NCI-H2196 (cell line): ENCODE measurements around the gene HAUS1.
"Not testable (repeated sequence)": the region's sequence is repeated elsewhere in the genome, so short reads cannot be mapped to it uniquely, and the experiment has no call there.

ENCODE experiments used
- DNase-seq: peaks from one replicate; lab custom pipeline; 2025; ENCODE audit not compliant: unreplicated experiment; lab: John Stamatoyannopoulos, UW

The HAUS1 gene

GRCh38 chr18:46155641-46156051 lies 51.5 kb downstream of the HAUS1 start:
- no peak for DNase-seq

DNA sequence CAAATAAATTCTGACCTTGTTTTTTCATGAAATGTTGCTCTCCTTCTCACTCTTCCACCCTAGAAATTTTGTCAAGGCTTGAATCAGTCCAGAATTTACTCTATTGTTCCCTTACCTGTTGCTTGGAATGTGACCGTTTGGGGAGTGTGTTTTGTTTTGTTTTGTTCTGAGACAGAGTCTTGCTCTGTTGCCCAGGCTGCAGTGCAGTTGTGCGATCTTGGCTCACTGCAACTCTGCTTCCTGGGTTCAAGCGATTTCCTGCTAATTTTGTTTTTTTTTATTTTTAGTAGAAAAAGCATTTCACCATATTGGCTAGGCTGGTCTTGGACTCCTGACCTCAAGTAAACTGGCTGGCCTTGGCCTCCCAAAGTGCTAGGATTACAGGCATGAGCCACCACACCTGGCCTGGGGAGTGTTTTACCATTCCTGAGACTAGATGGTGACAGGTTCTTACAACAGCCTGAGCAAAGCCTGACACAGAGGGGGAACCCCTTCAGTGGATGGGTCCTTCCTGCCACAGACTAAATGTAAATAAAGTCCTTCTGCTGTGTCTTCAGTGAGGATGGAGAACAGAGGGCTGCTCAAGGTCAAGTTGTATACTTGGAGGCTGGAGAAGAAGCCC lies 52.0 kb downstream of the HAUS1 start:
- DNase-seq, result no peak

DNA sequence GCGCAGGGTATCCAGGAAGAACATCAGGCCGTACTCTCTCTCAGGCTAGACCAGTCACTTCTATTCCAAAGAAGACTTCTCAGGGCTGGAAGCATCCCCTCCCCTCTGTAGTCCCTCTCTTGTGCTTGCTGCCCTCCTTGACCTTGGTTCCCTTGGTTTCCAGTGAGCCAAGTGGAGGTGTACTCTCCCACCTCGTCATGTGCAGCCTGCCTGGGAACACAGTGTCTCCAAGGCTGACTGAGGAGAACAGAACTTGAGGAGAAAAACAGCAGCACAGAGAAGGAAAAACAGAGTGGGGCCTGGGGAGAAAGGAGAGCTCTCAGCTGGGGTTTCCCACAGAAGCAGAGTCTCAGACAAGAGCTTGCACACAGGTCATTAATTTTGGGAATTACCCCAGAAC lies 52.7 kb downstream of the HAUS1 start:
- no peak for DNase-seq

DNA sequence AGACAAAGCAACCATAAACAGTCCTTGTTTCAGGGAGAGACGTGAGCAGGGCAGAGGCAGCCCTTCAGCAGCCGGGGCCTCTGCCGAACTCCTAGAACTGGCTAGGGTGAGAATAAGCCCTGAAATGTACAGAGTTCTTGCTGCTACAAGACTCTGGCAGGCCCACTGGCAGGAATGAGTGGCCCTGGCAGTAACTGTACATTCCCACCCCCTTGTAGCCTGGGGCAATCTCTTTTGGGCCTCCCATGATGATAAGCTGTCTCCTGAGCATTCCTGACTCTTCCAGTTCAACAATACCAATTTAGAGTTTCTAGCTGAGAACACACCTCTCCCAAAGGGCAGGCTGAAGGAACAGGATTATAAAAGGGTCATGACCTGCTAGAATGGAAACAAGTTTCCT lies 54.3 kb downstream of the HAUS1 start:
- DNase-seq, result no peak

DNA sequence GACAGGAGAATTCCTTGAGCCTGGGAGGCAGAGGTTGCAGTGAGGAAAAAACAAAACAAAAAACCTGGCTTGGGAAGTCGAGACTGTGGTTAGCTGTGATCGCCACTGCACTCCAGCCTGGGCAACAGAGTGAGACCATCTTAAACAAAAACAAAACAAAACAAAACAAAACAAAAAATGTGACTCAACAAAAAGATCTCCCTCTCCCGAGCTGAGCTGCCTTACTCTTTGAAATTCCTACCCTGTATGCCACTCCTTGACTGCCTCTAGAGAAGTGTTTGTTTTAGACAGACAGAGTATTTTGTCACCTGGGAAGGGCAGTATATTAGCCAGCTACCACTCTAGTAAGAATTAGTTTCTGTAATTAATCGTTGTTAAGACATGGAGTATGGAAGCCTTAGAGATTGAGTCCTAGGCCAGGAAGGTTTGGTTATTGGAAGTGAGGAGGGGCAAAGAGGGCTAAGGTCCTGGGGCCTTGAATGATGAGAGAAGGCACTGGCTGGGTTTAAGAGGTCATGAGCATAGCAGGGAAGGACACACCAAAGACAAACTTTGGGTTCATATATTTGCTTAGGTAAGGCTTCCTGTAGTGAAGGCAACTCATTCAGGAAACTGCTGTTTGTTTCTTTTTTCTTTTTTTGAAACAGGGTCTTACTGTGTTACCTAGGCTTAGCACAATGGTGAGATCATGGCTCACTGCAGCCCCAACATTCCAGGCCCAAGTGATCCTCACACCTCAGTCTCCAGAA lies 56.0 kb downstream of the HAUS1 start:
- DNase-seq, result no peak

DNA sequence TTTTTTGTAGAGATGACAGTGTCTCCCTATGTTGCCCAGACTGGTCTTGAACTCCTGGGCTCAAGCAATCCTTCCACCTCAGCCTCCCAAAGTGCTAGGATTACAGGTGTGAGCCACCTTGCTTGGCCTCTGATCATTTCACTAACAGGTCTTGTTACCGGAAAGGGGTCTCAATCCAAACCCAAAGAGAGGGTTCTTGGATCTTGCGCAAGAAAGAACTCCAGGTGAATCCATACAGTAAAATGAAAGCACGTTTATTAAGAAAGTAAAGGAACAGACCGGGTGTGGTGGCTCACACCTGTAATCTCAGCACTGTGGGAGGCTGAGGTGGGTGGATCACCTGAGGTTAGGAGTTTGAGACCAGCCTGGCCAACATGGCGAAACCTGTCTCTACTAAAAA lies 56.7 kb downstream of the HAUS1 start:
- DNase-seq, result not testable (repeated sequence)

DNA sequence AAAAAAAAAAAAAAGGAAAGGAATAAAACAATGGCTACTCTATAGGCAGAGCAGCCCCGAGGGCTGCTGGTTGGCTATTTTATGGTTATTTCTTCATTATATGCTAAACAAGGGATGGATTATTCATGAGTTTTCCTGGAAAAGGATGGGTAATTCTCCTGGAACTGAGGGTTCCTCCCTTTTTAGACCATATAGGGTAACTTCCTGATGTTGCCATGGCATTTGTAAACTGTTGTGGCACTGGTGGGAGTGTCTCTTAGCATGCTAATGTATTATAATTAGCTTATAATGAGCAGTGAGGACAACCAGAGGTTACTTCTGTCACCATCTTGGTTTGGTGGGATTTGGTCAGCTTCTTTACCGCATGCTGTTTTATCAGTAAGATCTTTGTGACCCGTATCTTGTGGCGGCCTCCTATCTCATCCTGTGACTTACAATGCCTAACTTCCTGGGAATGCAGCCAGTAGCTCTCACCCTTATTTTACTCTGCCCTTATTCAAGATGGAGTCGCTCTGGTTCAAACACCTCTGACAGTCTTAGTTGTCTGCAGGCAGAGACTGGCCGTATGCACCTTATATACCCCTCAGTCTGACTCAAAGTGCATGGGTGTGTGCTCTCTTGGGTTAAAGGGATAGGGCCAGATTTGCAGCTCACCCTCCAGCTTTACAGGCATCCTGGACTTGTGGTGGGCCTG lies 57.7 kb downstream of the HAUS1 start:
- DNase-seq, result no peak

DNA sequence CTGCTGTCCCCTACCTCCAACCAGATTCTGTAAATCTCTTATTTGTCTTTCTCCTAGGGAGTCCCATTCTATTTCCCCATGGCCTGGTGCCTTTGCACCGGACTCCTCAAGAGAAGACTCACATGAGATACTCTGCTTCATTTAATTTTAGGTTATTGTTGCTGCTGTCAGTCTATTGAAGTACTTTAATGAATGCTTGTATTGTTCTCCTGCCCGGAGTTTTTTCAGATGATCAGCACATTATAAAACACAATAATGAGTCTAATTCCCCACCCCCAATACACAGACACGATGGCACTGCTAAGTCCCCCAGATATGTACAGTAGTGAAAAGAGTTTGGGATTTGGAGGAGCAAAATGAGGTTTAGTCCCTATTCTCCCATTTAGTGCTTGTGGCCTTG lies 58.9 kb downstream of the HAUS1 start:
- DNase-seq, result no peak

DNA sequence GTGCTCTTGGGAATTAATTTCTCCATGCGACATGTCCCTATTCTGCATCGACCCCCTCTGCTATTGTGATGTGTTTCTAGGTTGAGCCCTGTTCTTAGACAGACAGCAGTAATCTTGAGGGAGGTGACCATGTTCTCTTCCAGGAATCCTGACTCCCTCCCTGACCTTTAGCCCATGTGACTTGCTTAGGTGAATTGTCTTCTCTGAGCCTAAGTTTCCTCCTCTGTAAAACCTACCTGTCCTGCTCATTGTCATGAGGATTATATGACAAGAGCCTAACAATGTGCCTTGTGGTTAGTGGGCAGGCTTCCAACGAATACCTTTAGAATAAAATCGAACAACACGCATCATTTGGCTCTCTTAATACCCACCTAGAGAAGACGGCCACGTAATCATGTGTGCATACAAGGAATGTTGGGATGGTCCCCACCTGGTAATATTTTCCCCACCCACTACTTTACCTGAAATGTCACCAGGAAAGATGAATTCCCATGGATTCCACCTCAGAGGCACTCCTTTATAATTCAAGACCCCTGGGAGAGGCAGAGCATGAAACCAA lies 59.8 kb downstream of the HAUS1 start:
- DNase-seq, result no peak

DNA sequence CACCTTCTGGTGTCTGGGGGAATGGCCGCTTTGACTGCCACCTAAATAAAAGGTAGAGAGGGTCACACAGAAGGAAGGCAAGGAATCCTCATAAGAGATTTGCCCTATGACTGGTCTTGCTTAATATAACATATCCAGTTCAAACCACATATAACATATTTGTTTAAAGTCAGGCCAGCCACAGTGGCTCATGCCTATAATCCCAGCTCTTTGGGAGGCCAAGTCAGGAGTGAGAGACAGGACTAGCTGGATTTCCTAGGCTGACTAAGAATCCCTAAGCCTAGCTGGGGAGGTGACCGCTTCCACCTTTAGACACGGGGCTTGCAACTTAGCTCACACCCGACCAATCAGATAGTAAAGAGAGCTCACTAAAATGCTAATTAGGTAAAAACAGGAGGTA lies 60.3 kb downstream of the HAUS1 start:
- DNase-seq, result not testable (repeated sequence)

DNA sequence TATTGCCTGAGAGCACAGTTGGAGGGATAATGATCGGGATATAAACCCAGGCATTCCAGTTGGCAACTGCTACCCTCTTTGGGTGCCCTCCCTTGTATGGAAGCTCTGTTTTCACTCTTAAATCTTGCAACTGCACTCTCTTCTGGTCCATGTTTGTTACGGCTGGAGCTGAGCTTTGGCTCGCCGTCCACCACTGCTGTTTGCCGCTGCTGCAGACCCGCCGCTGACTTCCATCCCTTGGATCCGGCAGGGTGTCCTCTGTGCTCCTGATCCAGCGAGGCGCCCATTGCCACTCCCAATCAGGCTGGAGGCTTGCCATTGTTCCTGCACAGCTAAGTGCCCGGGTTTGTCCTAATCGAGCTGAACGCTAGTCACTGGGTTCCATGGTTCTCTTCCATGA lies 60.7 kb downstream of the HAUS1 start:
- no peak for DNase-seq

- DNase-seq, result no peak
Observed at GRCh38 chr18:46166261-46166970, 62.2 kb downstream of the HAUS1 start.

GRCh38 chr18:46167971-46168370 lies 63.8 kb downstream of the HAUS1 start:
- no peak for DNase-seq

DNA sequence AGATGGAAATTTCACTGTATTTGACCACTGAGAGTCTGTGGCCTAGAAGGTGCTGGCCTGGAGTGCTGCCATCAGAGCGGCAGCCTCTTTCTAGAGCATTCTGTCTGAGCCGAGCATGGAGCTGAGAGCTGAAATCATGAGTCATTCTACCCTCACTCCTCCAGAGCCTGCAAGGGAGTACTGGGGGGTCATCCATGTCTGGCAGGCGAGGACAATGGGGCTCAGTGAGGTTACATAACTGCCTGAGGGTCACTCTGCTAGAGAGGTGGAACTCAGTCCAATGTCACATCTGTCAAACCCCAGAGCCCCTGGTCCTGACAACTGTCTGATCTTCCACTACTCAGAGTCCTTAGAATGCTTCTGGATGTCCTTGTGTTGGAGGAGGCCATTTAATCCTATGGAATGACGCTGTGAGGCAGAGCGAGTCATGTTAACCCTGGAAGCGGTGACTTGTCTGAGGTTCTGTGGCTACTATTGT lies 65.3 kb downstream of the HAUS1 start:
- no peak for DNase-seq

DNA sequence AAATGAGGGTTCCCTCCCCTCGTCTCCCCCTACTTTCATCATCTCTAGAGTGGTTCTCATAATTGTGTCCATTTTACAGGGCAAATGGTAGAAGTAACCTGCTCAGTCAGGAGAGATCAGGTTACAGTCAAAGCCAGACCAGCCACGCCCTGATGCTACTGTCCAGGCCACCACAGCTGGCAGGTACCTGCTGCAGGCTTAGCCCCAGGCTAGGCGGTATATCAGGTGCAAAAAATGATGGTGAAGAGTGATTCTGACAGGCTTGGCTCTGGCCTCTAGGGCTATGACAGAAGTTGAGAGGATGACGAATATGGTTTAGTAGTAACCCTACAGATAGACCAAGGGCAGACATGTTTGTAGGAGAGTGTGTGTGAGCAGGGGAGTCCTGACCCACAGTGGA lies 67.1 kb downstream of the HAUS1 start:
- no peak for DNase-seq

DNA sequence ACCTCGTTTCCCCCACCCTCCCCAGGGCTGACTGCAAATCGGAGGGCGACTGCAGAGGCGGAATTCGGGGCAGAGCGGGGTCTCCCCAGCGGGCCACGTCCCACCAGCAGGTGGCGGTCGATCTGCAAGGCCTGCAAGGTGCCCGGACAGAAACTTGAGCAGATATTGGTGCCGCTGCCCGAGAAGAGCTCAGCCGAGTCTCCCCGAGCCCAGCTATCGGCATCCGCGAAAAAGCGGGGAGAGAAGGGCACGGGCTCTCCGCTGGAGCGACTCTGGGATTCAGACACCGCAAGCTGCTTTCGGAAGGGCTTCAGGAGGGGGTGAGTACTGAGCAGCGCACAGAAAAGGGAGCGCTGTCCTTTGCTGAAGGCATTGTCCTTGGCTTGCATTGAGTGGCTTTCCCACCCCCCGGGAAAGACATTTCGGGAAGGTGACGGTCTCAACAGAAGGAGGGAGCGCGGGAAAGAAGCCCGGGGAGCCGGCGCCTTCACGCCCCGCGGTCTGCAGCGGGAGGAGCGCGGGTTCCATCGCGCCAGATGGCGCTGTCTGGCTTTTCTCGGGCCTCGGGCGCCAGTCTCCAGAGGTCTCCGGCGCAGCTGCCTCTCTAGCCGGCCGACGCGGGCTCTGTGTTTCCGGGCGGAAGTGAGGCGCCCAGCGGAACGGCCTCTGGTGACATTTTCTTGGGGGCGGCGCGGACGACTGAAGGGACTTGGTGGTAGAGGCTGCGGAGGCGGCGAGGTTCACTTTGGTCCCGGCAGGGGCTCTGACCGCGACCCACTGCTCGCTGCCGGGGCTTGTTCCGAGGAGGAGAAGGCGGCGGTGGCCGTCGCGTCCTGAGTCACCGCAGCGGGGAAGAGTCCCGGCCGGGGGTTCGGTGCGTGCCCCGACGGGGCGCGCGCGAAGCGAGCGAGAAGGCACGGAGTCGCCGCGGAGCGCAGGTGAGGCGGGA lies 69.5 kb downstream of the HAUS1 start:
- peak; percentile 94 for DNase-seq

DNA sequence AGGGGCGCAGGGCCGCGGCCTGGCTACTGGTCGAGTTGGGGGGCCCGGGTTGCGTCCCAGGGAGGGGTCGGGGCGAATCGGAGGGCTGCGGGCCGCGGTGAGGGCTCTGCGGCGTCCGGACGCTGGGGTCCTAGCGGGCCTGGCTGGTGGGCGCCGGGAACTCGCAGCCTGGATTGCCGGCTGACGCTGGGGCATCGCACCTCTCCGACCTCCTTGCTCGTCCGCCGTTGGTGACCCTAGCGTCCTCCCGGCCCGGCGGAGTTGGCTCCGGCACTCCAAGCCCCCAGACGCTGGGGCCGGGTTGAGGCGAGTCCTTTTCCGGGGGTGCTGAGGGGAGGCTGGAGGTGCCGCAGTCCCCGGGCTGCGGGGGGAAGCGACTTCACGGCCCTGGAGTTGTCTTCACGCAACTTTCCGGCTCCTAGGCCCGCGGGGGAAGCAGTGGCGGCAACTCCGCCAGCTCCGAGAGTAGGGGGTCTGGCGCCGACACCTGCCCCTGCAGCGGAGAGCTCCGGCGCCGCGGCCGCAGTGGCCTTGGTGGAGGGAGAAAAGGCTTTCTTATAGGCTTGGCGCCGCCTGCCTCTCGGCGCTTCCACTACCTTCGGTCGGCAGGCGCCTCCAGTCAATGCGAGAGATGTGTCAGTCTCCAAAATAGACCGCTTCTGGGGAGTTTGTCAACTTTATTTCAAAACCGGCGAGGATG lies 70.3 kb downstream of the HAUS1 start:
- peak; percentile 9 for DNase-seq

DNA sequence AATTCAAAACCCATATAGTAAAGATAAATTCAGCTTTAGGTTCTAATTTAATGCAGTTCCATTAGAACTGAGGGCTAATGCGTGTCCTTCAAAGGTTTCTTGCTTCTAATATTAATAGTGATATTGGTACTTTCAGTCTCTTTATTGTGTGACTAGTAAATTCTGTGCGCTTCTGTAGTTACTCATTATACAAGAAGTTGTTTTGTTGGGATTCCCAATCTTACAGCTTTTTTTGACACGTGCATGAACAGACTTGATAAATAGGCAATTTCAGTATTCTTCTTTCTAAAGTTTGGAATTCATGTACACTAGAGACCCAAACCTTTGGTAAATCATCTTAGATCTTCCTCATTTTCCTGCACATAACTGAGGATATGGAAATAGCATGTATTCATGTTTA lies 71.8 kb downstream of the HAUS1 start:
- DNase-seq, result no peak
